Uterine smooth muscle cell (primary cell): ENCODE data around the gene LHFPL2. TPM values are rescaled to one million over a fixed set of nuclear protein-coding genes. Genes with fewer than 3 reads are reported as not detected.

ENCODE experiments used
- total RNA-seq: library from RNA; depleted of rRNA; stranded (reverse); fragments of >200 nt; gene quantifications from 2 replicates; pipeline ENCODE4 v1.2.3, GENCODE V29; 2014

The LHFPL2 gene
- 68.6 and 72.5 TPM in 2 replicates for total RNA-seq

GRCh38 chr5:78648359-78649210, at the start of gene LHFPL2:
LHFPL2 (minus strand) TSS chr5:78648772; CDS start chr5:78510213, 138,559 bp downstream.

